COLO829 (cell line): ENCODE data around the gene POTEH.
"Not testable (repeated sequence)": the region's sequence is repeated elsewhere in the genome, so short reads cannot be mapped to it uniquely, and the experiment has no call there.

Source experiments
- DNase-seq: peaks from one replicate; pipeline ENCODE4 v3.0.0; 2012; ENCODE audit warnings: low spot score

POTEH gene

GRCh38 chr22:15689749-15690125, at the start of gene POTEH:
POTEH (plus strand) TSS chr22:15690026; CDS start chr22:15690078, 52 bp downstream.
- DNase-seq, result not testable (repeated sequence)

DNA sequence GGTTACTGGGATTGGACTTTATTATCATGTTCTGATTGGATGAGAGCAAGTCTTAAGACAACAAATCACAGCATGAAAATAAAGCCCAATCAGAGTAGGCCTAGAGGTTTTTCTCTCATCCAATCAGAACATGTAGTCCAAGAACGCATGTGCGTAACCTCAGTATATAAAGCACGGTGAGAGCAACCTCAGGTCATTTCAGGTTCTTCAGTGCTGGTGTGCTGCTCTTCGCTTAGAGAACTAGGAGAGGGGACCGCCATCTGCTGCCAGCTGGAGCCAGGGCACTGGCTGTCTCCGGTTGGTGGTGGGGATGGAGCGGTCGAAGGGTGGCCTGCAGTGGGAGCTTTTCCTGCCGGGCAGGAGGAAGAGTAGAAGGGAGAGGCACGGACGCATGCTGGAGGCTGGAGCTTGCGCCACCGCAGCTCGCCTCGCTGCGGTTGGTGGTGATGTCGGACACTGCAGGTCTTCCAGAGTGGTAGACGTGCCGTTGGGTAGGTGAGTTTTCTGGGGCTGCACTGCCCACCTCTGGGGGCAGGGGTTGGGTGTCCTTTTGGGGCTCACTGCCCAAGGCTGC, 47.5 kb upstream of the POTEH start:
- not testable (repeated sequence) for DNase-seq

GRCh38 chr22:15651954-15652353, 37.9 kb upstream of the POTEH start:
- not testable (repeated sequence) for DNase-seq

DNA sequence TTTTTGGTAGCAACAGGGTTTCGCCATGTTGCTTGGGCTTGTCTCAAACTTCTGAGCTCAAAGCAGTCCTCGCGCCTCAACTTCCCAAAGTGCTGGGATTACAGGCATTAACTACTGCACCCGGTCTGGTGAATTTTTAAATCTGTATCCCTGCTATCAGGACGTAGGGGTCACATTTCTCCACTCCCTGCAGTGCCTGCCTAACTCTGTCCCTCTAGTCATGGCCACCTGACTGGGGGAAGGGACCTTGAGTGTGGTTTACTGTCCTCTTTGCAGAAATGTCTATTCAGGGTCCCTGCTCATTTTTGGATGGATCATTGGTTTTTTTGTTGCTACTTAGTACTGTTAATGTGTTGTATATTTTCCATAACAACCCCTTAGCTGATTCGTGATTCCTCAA, 37.1 kb upstream of the POTEH start:
- not testable (repeated sequence) for DNase-seq

DNA sequence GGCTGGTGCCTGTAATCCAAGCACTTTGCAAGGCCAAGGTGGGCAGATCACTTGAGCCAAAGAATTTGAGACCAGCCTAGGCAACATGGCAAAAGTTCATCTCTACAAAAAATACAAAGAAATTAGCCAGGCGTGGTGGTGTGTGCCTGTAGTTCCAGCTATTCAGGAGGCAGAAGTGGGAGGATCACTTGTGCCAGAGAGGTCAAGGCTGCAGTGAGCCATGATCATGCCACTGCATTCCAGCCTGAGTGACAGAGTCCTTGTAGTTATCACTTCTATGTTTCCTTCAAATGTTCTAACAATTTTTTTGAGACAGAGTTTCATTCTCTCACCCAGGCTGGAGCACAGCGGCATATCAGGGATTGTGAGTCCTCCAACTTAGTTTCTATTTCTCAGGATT, 36.6 kb upstream of the POTEH start:
- not testable (repeated sequence) for DNase-seq

GRCh38 chr22:15661102-15661501, 28.7 kb upstream of the POTEH start:
- not testable (repeated sequence) for DNase-seq

DNA sequence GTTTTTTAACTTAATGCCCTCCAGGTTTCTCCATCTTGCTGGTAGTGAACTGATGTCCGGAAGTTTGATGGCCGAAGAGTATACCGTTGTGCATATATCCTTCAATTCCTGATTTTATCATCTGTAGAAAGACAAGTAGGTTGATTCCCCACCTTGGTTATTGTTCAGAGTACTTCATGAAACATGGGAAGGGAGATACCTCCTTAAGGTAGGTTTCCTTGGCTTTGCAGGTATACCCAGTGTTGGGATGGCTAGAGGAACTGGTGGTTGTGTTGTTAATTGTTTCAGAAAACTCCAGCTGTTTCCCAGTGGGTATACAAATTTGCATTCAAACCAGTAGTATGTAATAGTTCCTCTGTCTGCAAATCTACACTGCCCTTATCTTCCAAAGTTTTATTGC, 25.1 kb upstream of the POTEH start:
- not testable (repeated sequence) for DNase-seq

- not testable (repeated sequence) for DNase-seq
Observed at GRCh38 chr22:15665478-15665877, 24.3 kb upstream of the POTEH start.

GRCh38 chr22:15669430-15669829, 20.4 kb upstream of the POTEH start:
- not testable (repeated sequence) for DNase-seq

- not testable (repeated sequence) for DNase-seq
Observed at GRCh38 chr22:15679702-15680101, 10.1 kb upstream of the POTEH start.

DNA sequence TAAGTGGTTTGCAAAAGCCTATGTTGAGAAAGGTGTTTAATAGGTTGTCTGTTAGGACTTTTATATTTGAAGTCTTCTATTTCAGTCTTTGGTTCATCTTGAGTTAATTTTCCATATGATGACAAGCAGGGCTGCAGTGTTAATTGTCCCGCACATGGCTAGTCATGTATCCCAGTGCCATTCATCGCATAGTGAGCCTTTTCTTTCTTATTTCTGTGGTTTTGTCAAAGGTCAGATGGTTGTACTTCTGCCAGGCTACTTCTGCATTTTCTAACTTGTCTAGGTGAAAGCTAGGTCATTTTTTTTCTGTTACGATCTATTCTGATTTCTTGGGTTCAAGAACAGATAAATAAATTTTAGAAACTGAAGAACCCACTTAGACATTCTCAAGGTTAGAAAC, 5.7 kb upstream of the POTEH start:
- DNase-seq, result not testable (repeated sequence)

DNA sequence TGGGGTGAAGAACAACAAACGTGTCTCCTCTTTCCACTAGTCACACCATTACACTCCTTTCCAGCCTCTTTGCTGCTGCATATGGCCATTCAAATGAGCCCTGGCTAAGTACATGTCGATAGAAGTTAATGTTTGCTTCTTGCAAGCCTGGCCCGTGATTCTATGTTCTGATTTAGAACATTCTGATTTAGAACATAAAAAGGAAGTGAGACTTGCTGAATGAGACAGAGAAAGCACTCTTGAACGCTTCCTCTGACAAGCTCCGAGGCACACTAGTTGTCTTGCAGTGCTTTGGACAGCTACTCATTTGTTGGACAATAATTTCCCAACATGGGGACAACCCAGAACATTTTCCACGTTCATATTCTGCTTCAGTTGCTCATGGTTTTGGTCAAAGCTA, 5.1 kb upstream of the POTEH start:
- not testable (repeated sequence) for DNase-seq

- DNase-seq, result not testable (repeated sequence)
Observed at GRCh38 chr22:15685641-15686040, 4.2 kb upstream of the POTEH start.

GRCh38 chr22:15687086-15687485, 2.7 kb upstream of the POTEH start:
- DNase-seq, result not testable (repeated sequence)

DNA sequence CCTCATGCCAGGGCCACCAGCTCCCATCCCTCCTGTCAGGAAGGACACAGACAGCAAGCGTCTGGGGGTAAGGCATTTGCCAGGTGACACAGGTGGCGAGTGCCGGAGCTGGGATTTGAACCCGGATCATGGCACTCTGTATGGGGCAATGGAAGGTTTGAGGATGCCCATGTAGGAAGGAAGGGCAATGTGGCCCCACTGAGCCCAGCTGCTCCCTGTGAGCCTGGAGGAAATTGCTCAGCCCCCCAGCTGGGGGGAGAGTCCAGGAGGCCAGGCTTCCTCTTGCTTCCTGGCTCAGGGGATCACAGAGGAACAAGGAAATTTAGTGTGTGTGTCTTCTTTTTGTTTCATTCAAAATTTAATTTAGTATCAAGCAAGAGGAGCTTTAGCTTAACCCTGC, 2.1 kb upstream of the POTEH start:
- DNase-seq, result not testable (repeated sequence)

DNA sequence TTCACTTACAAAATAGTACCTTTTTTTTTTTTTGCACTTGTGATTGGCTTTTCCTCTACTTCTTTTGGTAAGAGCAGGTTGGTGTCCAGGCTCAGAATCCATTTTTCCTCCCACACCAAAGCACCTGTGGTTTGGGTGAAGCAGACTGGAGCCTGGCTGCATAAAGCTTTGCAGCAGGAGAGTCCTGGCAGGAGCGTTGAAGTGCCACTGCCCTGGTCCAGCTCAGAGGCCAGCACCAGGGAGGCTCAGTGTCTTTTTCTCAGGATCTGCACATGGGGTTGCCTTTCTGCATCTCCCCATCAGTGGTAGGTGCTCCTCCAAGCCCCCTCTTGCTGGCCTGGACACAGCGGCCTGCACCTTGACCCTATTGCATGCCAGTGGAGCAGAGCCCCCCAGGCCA, 1.7 kb upstream of the POTEH start:
- DNase-seq, result not testable (repeated sequence)

DNA sequence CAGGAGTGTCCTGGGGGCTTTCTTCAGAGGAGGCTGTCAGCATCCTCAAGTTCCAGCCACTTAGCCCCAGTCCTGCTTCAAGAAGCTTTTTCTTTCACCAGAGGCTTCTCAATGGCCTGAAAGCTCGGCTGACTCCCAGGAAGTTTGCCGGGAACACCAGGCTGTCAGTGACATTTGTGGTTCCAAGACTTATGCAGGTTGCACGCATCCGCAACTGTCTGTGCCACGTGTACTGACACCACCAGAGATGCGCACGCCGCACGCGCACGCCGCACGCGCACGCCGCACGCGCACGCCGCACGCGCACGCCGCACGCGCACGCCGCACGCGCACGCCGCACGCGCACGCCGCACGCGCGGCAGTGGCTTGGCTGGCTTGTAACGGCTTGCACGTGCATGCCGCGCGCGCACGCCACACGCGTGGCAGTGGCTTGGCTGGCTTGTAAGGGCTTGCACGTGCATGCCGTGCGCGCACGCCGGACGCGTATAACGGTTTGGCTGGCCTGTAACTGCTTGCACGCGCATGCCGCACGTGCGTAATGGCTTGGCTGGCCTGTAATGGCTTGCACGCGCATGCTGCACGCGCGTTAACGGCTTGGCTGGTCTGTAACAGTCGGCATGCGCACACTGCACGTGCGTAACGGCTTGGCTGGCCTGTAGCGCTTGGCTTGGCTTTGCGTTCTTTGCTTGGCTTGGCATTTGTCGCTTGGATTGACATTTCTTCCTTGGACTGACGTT, 646 bp upstream of the POTEH start:
- DNase-seq, result not testable (repeated sequence)

DNA sequence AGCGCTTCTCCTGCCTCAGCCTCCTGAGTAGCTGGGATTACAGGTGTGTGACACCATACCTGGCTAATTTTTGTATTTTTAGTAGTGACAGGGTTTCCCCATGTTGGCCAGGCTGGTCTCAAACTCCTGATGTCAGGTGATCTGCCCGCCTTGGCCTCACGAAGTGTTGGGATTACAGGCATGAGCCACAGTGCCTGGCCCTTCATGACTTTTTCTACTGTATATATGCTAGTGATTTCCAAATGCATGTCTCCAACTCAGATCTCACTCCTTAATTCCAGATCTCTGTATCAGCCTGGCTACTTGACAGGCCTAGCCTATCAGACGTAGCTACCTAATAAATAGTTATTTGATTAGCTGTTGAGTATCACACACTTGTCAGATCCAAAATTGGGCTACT, 23.8 kb downstream of the POTEH start:
- not testable (repeated sequence) for DNase-seq

- not testable (repeated sequence) for DNase-seq
Observed at GRCh38 chr22:15714125-15714524, 24.3 kb downstream of the POTEH start.

DNA sequence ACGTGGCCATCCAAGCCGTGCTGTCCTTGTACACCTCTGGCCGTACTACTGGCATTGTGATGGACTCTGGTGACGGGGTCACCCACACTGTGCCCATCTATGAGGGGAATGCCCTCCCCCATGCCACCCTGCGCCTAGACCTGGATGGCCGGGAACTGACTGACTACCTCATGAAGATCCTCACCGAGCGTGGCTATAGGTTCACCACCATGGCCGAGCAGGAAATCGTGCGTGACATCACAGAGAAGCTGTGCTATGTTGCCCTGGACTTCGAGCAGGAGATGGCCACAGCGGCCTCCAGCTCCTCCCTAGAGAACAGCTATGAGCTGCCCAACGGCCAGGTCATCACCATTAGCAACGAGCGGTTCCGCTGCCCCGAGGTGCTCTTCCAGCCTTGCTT, 32.1 kb downstream of the POTEH start:
- DNase-seq, result not testable (repeated sequence)

- not testable (repeated sequence) for DNase-seq
Observed at GRCh38 chr22:15729209-15729917, 39.5 kb downstream of the POTEH start.

GRCh38 chr22:15731023-15731422, 41.2 kb downstream of the POTEH start:
- DNase-seq, result not testable (repeated sequence)

- not testable (repeated sequence) for DNase-seq
Observed at GRCh38 chr22:15734411-15734810, 44.6 kb downstream of the POTEH start.
